Neural cell (in vitro differentiated cells): ENCODE results near the gene TLR2.

Experiments used
- CTCF ChIP-seq: fragments of 450-650 bp; IDR thresholded peaks from 2 replicates; pipeline ENCODE4 v1.5.1; 2014; ENCODE audit warnings: antibody characterized with exemption, mild to moderate bottlenecking, moderate library complexity; ENCODE audit not compliant: poor library complexity, severe bottlenecking
- EP300 ChIP-seq: fragments of 450-650 bp; conservative IDR thresholded peaks from 2 replicates; pipeline ENCODE4 v1.6.1; 2014; ENCODE audit warnings: antibody characterized with exemption, mild to moderate bottlenecking, moderate library complexity; ENCODE audit not compliant: poor library complexity, severe bottlenecking
- EZH2 ChIP-seq: fragments of 200-600, 300-800 bp; shearing (Covaris generic), sonication (generic); IDR thresholded peaks from 2 replicates; pipeline ENCODE4 v1.6.1; 2014; ENCODE audit warnings: antibody characterized with exemption, low read length, borderline replicate concordance, mild to moderate bottlenecking; ENCODE audit not compliant: insufficient read depth, poor library complexity, severe bottlenecking

- TF ChIP-seq CTCF, result no peak
- no peak for TF ChIP-seq EP300
- no peak for TF ChIP-seq EZH2
Measured at GRCh38 chr4:153710681-153711080, 26.6 kb downstream of the TLR2 start.
